SH-SY5Y (cell line): ENCODE data around the gene CSF1R.

Source experiments
- GATA2 ChIP-seq: IDR thresholded peaks from 2 replicates; pipeline ENCODE4 v1.6.1; 2011; ENCODE audit warnings: mild to moderate bottlenecking, low read depth, low read length
- GATA3 ChIP-seq: IDR thresholded peaks from 2 replicates; pipeline ENCODE4 v1.6.1; 2011; ENCODE audit warnings: low read depth, mild to moderate bottlenecking, low read length, moderate library complexity

CSF1R gene

DNA sequence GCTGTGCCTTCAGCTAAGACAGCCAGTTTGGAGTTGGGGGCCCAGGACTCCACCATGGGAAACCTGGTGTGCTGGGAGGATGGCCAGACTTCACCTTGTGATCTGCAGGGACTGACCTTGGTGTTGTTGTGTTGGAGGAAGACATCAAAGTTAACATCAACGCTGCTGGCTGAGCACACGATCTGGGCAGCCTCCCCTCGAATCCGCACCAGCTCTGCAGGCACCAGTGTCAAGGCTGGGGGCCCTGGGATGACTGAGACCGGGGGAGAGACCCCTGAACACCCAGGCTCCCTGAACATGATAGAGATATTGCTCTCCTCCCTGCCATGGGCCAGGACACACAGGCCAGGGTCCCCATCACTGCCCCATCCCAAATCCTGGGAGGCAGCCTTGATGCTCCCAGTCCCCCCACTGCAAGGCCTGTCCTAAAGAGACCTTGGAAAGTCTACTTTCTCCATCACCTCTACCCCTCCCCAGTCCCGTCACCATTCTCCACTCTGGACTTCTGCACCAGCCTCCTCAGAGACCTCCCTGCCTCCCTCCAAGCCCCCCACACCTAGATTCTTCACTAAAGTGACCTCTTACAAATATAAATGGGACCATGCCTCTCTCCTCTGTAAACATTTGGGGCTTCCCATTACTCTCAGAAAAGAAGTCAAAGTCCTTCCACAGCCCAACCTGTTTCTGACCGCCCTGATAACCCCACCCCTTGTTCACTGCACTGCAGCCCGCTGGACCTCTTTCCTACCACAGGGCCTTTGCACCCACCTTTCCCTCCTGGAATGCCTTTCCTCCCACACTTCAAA is 8.2 kb downstream of the CSF1R start:
- TF ChIP-seq GATA2 (no peak), GATA3 (no peak)

DNA sequence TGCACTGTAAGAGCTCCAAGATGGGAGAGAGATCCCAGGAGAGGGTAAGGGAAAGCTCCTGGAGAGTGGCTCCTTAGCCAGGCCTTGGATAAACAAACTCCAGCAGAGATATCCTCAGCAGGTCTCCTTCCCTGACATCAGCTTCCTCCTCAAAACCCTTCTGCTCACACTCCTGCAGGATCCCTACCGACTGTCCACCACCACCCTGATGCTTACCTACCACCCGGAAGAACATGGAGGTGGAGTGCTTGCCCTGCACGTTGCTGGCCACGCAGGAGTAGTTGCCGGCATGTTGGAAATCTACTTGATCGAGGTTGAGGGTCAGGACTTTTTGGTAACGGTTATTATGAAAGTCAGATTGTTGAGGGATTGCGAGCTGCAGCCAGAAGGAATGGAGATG is 9.3 kb downstream of the CSF1R start:
- no peak for TF ChIP-seq GATA2
- TF ChIP-seq GATA3, result no peak

DNA sequence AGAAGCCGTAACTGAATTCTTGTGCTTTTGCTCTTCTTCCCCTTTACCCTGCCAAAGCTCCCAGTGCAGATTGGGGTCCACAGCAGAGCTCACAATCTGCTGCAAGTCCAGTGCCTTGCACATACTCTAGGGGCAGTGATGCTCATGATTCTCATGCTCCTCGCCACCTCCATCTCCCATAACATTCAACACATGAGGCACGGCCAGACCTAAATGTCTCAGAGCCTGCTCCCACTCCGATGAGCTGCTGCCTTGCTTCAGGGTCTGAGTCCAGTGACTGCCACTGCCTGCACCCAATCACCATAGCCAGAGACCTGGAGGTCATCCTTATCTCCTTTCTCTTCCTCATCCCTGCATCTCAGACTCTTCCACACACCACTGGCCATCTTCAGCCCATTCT is 10.5 kb downstream of the CSF1R start:
- TF ChIP-seq GATA2, result no peak

DNA sequence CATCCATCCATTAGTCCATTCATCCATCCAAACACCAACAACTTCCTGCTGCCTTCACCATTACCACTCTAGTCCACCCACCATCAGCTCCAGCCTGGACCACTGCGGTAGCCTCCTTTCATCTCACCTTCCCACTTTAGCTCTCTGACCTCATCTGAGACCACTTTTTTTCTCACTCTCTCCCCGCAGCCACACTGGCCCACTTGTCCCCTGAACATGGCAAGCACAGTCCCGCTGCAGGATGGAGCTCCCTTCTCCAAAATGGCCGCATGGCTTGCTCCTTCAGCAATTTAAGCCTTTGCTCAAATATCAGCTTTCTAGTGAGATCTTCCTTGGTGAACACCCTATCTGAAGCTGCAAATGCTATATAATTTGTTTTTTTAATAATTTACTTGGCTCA is 11.1 kb downstream of the CSF1R start:
- no peak for TF ChIP-seq GATA2

DNA sequence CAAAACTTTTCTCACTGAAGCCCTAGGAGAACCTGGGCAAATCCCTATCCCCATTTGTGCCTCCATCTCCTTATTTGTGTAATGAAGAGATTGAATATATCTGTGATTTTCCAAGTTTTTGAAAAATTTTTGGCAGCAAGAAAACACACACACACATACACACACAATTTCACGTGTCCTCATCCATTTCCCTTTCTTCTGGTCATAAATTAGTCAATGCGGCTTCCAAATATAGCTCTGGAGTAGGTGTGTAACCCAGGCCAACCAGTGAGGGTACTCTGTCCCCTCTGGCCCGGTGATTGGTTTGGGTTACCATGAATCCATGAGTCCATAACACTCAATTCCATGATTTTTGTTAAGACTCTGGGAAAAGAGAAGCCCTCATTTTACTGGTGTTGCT is 12.7 kb downstream of the CSF1R start:
- TF ChIP-seq GATA3, result no peak
- no peak for TF ChIP-seq GATA2

DNA sequence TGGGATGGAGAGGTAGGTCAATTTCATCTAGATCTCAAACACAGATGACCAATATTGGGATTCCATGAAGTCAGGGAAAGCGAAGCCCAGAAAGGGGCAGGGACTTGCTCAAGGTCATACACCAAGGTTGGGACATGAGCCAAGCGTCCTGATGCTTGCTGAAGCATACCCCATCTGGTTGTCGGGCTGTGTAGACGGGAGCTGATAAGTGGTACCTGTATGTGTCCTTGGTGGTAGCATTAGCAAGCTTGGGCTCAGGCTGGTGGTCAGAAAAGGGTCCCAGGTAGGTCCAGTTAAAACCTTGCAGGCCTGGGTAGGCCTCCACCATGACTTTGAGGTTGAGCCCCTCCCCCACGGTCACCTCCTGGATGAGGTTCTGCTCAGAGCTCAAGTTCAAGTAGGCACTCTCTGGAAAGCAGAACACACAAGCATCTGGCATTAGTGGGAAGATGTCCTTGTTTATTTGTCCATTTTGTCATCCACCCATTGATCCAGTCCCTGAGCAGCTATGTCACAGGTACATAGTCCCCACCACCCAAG is 13.2 kb downstream of the CSF1R start:
- TF ChIP-seq GATA2 (no peak), GATA3 (no peak)

DNA sequence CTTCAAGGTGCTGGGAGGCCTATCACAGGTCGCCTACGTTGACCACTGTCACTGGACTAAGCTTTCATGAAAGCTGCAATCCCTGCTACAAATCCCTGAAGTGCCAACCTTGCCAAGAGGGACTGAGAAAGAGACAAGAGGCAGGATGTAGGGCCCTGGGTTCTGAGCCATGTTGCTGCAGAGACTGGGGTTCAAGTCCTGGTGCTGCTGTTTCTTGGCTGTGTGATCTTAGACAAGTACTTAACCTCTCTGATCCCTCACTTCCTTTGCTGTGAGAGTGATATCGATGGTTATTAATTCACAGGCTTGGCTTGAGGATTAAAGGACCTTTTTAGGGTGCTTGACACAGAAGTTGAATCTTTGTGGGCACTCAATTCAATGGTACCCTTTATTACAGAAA is 15.5 kb downstream of the CSF1R start:
- TF ChIP-seq GATA2 (no peak), GATA3 (no peak)

DNA sequence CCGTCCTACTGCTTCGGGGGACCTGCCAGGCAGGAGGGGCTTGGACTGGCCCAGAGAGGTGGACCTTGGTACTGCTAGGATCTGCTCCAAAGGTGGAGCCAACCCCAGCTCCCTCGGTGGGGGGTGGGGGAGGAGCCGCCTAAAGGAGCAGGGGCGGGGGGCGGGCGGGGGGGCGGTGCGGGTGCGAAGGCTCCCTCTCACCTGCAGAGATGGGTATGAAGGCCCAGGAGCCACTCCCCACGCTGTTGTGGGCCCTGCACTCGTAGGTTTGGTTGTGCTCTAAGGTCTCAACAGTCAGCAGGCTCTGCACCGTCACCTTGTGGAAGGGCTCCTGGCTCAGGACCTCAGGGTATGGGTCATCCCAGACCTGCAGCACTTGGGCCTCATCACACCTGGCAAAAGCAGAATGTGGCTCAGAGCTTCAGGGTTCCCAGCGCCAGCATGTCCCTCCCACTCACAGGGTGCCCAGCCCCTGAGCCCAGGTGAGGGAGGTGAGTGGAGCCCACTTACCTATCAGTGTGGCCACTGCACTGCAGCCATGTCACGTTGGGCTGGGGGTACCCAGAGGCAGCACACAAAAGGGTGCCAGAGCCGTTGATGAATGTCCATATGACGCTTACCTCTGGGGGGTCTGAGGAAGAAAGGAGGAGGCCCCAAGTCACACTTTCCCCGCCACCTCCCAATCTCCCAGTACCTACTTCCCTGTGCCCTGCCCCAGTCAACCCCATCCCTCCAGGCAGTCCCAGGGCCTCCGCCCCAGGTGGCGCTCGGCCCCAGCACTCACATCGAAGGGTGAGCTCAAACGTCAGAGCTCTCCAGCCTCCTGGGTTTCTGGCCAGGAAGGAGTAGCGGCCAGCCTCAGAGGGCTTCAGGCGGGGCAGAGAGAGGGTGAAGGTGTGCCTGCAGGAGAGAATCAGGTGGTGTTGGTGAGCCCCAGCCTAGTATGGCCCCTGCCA is 16.4 kb downstream of the CSF1R start:
- no peak for TF ChIP-seq GATA3

DNA sequence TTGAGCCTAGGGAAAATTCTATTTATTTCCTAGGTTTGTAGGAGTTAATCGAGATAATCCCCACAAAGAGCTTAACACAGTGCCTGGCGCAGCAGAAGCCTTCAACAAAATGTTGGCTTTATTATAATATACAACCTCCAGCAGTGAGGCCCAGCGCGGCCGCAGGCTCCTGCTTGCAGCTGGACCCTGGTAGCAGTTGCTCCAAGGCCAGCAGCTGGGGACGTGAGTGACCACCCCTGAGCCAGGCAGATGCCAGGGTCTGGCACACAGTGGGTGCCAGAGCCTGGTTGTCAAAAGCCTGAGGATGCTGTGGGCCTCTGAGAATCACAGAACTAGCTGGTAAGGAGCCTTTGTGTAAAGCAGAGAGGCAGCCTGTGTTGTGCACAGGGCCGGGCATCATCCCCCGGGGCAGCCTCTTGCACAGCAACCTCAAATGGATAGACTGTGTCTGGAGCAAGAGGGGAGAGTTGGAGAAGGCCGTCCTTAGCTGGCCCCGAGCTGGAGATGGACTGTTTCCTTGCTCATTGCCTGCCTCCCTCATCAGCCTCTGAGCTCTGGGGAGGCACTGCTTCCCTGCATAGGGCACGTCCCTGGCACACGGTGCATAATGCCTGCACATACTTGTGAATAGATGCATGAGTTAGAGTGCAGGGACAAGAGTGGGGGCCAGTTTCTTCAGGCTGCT is 17.3 kb downstream of the CSF1R start:
- TF ChIP-seq GATA2 (no peak), GATA3 (no peak)

DNA sequence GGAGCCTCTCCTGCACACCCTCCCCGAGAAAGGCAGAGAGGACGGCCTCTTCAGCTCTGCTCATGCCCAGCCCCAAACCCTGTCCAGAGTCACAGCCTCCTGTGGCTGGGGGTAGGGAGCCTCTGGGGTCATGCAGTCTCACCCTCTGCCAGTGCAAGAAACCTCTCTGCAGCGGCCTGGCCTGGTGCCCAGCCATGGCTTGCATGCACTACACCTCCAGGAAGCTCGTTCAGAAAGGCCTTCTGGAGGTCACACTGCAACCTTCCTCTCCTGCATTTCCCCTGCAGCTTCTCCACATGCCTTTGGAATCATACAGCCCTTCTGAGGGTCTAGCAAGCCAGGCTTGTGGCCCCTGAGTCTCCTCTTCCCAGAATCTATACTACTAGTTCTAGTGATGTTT is 17.9 kb downstream of the CSF1R start:
- TF ChIP-seq GATA3, result no peak
- TF ChIP-seq GATA2, result no peak

DNA sequence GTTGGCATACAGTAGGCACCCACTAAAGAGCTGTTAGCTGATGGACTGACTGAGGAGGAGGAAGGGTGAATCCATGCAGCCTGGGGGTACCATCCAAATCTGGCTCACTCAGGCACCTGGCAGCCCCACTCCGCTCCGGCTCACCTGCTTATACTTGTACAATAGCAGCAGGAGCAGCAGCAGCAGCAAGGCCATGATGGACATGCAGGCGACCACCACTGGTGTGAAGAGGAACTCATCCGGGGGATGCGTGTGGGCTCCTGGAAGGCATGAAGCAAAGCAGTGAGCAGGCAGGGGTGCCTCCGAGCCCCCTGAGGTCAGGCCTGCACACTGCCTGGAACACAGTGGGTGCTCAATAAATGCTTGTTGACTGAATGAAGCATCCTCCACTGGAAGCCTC is 18.3 kb downstream of the CSF1R start:
- no peak for TF ChIP-seq GATA2
- TF ChIP-seq GATA3, result no peak

DNA sequence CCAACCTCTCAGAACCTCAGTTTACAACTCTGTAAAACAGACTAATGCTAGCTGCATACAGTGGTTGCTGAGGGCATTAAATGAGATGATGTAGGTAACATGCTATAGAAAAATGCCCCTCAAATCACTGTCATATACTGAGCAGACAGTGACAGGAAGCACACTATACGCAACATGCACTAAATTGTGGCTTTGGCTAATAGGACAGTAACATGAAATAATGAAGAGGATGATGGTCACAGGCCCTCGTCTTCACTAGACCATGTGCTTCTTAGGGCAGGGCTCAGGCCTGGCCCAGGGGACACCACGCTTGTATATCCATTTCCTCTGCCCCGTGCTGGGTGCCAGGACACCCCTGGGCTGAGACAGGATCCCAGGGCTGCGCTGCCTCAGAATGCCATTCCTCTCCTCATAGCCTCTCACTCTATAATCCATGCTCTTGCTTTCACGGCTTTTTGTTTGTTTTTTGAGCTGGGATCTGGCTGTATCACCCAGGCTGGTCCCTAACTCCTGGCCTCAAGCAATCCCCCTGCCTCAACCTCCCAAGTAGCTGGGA is 18.9 kb downstream of the CSF1R start:
- TF ChIP-seq GATA2 (no peak), GATA3 (no peak)

DNA sequence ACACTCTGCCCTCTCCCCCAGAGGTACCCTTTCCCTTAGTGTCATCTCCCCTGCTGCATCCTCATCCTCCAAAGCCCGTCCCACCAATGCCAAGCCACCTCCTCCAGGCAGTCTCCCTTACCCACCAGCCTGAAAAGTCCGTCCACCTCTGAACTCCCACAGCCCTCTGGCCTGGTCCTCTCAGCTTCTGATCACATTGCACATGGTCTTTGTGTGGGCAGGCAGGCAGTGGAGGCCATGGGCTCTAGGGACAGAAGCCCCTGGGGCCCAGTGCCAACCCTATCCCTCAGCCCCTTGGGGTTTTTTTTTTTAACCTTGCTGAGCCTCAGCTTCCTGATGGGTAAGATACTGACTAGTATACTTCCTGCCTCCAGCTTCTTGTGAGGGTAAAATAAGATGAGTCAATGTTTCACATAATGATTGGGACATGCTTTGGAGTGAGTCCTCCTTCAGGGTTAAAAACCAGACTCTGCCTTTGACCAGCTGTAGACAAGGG is 19.4 kb downstream of the CSF1R start:
- TF ChIP-seq GATA3 (no peak), GATA2 (no peak)

DNA sequence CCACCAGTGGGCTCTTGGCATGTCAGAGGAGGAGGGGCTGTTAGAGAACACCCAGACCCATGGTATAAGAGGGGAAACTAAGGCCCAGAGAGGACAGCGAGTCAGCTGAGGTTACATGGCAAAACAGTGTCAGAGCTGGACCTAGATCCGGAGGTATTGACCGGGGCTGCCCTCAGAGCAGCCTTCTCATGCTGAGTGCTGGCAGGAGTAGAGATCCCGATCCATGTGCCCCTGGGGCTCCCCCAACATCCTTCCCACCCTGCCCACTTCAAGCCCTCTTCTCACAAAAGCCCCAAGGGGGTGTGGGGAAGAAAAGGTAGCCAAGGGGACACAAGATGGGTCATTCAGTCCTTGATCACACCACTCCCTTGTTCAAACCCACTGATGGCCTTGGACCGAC is 19.9 kb downstream of the CSF1R start:
- TF ChIP-seq GATA3 (no peak), GATA2 (no peak)
